ENCODE results near the gene SCAMP1.

The SCAMP1 gene

GRCh38 chr5:78497573-78498533 is 137.4 kb downstream of the SCAMP1 start:
- H3K27ac ChIP-seq: no peak overlapping the region
- TF ChIP-seq CTCF (conservative IDR thresholded peaks at IDR 0.05): no peak

- no peak for TF ChIP-seq CTCF (conservative IDR thresholded peaks at IDR 0.05)
- no peak overlapping the region for H3K27ac ChIP-seq
These were observed 139.1 kb downstream of the SCAMP1 start for GRCh38 chr5:78499485-78499884.

- no peak for TF ChIP-seq CTCF (conservative IDR thresholded peaks at IDR 0.05)
- H3K27ac ChIP-seq: no peak overlapping the region
These were observed 139.6 kb downstream of the SCAMP1 start for GRCh38 chr5:78500028-78500427.

- H3K27ac ChIP-seq: no peak overlapping the region
- TF ChIP-seq CTCF (conservative IDR thresholded peaks at IDR 0.05): no peak
These were observed 140.5 kb downstream of the SCAMP1 start for GRCh38 chr5:78500871-78501270.

- H3K27ac ChIP-seq: no peak overlapping the region
- no peak for TF ChIP-seq CTCF (conservative IDR thresholded peaks at IDR 0.05)
These were observed 141.3 kb downstream of the SCAMP1 start for GRCh38 chr5:78501411-78502352.

GRCh38 chr5:78503958-78504653 is 143.7 kb downstream of the SCAMP1 start:
- TF ChIP-seq CTCF (conservative IDR thresholded peaks at IDR 0.05): no peak
- H3K27ac ChIP-seq: no peak overlapping the region
